Central memory CD4-positive, alpha-beta T cell (primary cell): ENCODE data around the gene SPATA20.

ENCODE experiments used
- DNase-seq: peaks from one replicate; pipeline ENCODE4 v3.0.0; 2022

Gene SPATA20

GRCh38 chr17:50540560-50541401 is 6.2 kb upstream of the SPATA20 start:
- no peak for DNase-seq

GRCh38 chr17:50541402-50541715 is 5.6 kb upstream of the SPATA20 start:
- DNase-seq: no peak

- DNase-seq: peak; percentile 78
Measured at GRCh38 chr17:50541716-50542688, 5.0 kb upstream of the SPATA20 start.

- DNase-seq: no peak
Measured at GRCh38 chr17:50542795-50543774, 3.9 kb upstream of the SPATA20 start.

- no peak for DNase-seq
Measured at GRCh38 chr17:50544516-50544915, 2.5 kb upstream of the SPATA20 start.

GRCh38 chr17:50545311-50545710 is 1.7 kb upstream of the SPATA20 start:
- no peak for DNase-seq

- DNase-seq: no peak
Measured at GRCh38 chr17:50546701-50547034, 306 bp upstream of the SPATA20 start.

GRCh38 chr17:50547736-50548083 is 736 bp downstream of the SPATA20 start:
- no peak for DNase-seq

GRCh38 chr17:50548831-50549230 is 1.9 kb downstream of the SPATA20 start:
- DNase-seq: no peak

- DNase-seq: no peak
Measured at GRCh38 chr17:50549256-50549941, 2.4 kb downstream of the SPATA20 start.

GRCh38 chr17:50549969-50550368 is 3.0 kb downstream of the SPATA20 start:
- no peak for DNase-seq

GRCh38 chr17:50550661-50551432 is 3.9 kb downstream of the SPATA20 start:
- no peak for DNase-seq

GRCh38 chr17:50551433-50551815 is 4.5 kb downstream of the SPATA20 start:
- DNase-seq: no peak

GRCh38 chr17:50551884-50552283 is 4.9 kb downstream of the SPATA20 start:
- DNase-seq: no peak

- no peak for DNase-seq
Measured at GRCh38 chr17:50554201-50554600, 7.2 kb downstream of the SPATA20 start.

GRCh38 chr17:50556803-50557202 is 9.8 kb downstream of the SPATA20 start:
- DNase-seq: no peak

- DNase-seq: no peak
Measured at GRCh38 chr17:50557630-50558029, 10.7 kb downstream of the SPATA20 start.

- DNase-seq: no peak
Measured at GRCh38 chr17:50558091-50558490, 11.1 kb downstream of the SPATA20 start.

GRCh38 chr17:50558581-50558940 is 11.6 kb downstream of the SPATA20 start:
- no peak for DNase-seq

GRCh38 chr17:50558941-50559614 is 12.1 kb downstream of the SPATA20 start:
- DNase-seq: no peak

- DNase-seq: peak; percentile 16
Measured at GRCh38 chr17:50559674-50560184, 12.8 kb downstream of the SPATA20 start.
